K562 (cell line): Measurements from ENCODE around the gene CATSPER1. TPM values are rescaled to one million over a fixed set of nuclear protein-coding genes. Genes with fewer than 3 reads are reported as not detected.

ENCODE experiments used
- ATAC-seq: fragments of 200-7000 bp; cut with Tn5 transposase; 3 replicates; pipeline ENCODE4 v1.9.1; 2020; ENCODE audit warnings: moderate library complexity
- BruUV-seq: library from RNA; stranded (reverse); fragments of 400-500 nt; replicated peaks from 2 replicates; lab custom pipeline; 2021; lab: Mats Ljungman, UMichigan
- CTCF ChIA-PET: fragments of 300-600 bp; formaldehyde crosslinking; extraction: SDS; loops from one replicate; lab custom pipeline; 2021; ENCODE audit warnings: low intra/inter-chr PET ratio; lab: Yijun Ruan, JAX
- POLR2A ChIA-PET: fragments of 300-600, 350-650 bp; sonication (Branson Sonifier 250); formaldehyde crosslinking; extraction: SDS; loops from one replicate; lab custom pipeline; 2021; ENCODE audit warnings: antibody characterized with exemption, inconsistent platforms; lab: Yijun Ruan, JAX
- DNase-seq, 4 experiments: peaks; one replicate each; pipeline versions ENCODE4 v3.0.0 to v3.0.0-alpha.2; 2011 to 2018; ENCODE audit warnings: low spot score in 3 of 4, mixed read lengths in 3 of 4; ENCODE audit errors: extremely low read depth in 1 of 4
- FAIRE-seq: peaks from 2 replicates; lab custom pipeline; 2011; peaks lifted over from hg19 to GRCh38; lab: Jason Lieb, UNC
- H2AFZ ChIP-seq: 2 replicates; pipeline ENCODE4 v1.6.0; 2011; ENCODE audit warnings: low read depth, low read length, control low read depth, inconsistent platforms
- H3K27ac ChIP-seq: fragments of 200-600 bp; 3 replicates; pipeline ENCODE4 v1.8.0; 2011; ENCODE audit warnings: low read depth, mild to moderate bottlenecking, control low read depth, inconsistent platforms, low read length, moderate library complexity, mixed read lengths; ENCODE audit errors: extremely low read depth
- H3K27me3 ChIP-seq, 2 experiments: fragments of 300-600 bp in 1 of 2; 2 replicates in 1 of 2; 3 replicates in 1 of 2; pipeline versions ENCODE4 v1.6.0 to v1.8.0; 2011; ENCODE audit warnings: inconsistent platforms in 2 of 2, low read length in 2 of 2, mild to moderate bottlenecking in 1 of 2, mixed read lengths in 1 of 2, moderate library complexity in 1 of 2; ENCODE audit not compliant: control insufficient read depth in 2 of 2, insufficient read depth in 2 of 2
- H3K36me3 ChIP-seq: fragments of 300-600 bp; 3 replicates; pipeline ENCODE4 v1.8.0; 2011; ENCODE audit warnings: mild to moderate bottlenecking, low read length, inconsistent platforms; ENCODE audit not compliant: control insufficient read depth, insufficient read depth
- H3K4me1 ChIP-seq, 2 experiments: fragments of 200-600 bp in 1 of 2; replicated peaks in 1 of 2; 2 replicates in 1 of 2; 3 replicates in 1 of 2; pipeline versions ENCODE4 v1.5.1 to v1.8.0; 2011; ENCODE audit warnings: inconsistent platforms in 2 of 2, low read length in 2 of 2, mild to moderate bottlenecking in 1 of 2, mixed read lengths in 1 of 2, moderate library complexity in 1 of 2; ENCODE audit not compliant: control insufficient read depth in 2 of 2, insufficient read depth in 2 of 2
- H3K4me2 ChIP-seq: 2 replicates; pipeline ENCODE4 v1.6.1; 2011; ENCODE audit warnings: low read length, control low read depth, inconsistent platforms, mixed read lengths; ENCODE audit not compliant: insufficient read depth
- H3K4me3 ChIP-seq: fragments of 200-600 bp; sonication (generic), shearing (Covaris generic); 2 replicates; pipeline ENCODE4 v1.5.1; 2016; ENCODE audit warnings: control low read depth, inconsistent platforms
- H3K79me2 ChIP-seq: fragments of 200-600 bp; 3 replicates; pipeline ENCODE4 v1.8.0; 2011; ENCODE audit warnings: low read length, inconsistent platforms; ENCODE audit not compliant: control insufficient read depth, insufficient read depth
- H3K9ac ChIP-seq, 2 experiments: 2 replicates each; pipeline versions ENCODE4 v1.6.0 to v1.6.1; 2011; ENCODE audit warnings: low read depth in 2 of 2, low read length in 2 of 2, control low read depth in 1 of 2, inconsistent platforms in 1 of 2, mild to moderate bottlenecking in 1 of 2, mixed read lengths in 1 of 2; ENCODE audit not compliant: insufficient read depth in 1 of 2
- H3K9me1 ChIP-seq: one replicate; pipeline ENCODE4 v1.6.0; 2011; ENCODE audit warnings: inconsistent platforms, mild to moderate bottlenecking, low read length, moderate library complexity; ENCODE audit not compliant: control insufficient read depth, insufficient read depth
- H3K9me3 ChIP-seq: replicated peaks from 2 replicates; pipeline ENCODE4 v1.5.1; 2011; ENCODE audit warnings: low read depth, low read length, inconsistent platforms; ENCODE audit not compliant: control insufficient read depth, insufficient read depth
- H4K20me1 ChIP-seq: replicated peaks from 2 replicates; pipeline ENCODE4 v1.6.1; 2011; ENCODE audit warnings: low read length, inconsistent platforms, mixed read lengths; ENCODE audit not compliant: control insufficient read depth, insufficient read depth
- FOXJ3 ChIP-seq: sonication (generic); formaldehyde crosslinking; IDR thresholded peaks from 2 replicates; pipeline ENCODE4 v1.4.0; 2020; ENCODE audit warnings: mild to moderate bottlenecking, missing genetic modification reagents
- KDM2B ChIP-seq: fragments of 250-450 bp; sonication (Bioruptor Pico); IDR thresholded peaks from 2 replicates; pipeline ENCODE4 v1.8.0; 2021; ENCODE audit warnings: mild to moderate bottlenecking, moderate library complexity
- NFRKB ChIP-seq: fragments of 450-650 bp; IDR thresholded peaks from 2 replicates; pipeline ENCODE4 v1.6.1; 2016; ENCODE audit warnings: low read depth
- ZC3H8 ChIP-seq: fragments of 450-650 bp; IDR thresholded peaks from 2 replicates; pipeline ENCODE4 v1.6.1; 2017
- ZKSCAN1 ChIP-seq: fragments of 150-350 bp; IDR thresholded peaks from 2 replicates; pipeline ENCODE4 v1.6.1; 2016; ENCODE audit warnings: low read depth, low read length
- ZNF77 ChIP-seq: fragments of 250-450 bp; sonication (Bioruptor Pico); IDR thresholded peaks from 2 replicates; pipeline ENCODE4 v1.5.0; 2020
- WGBS: fragments of 100-300 bp; shearing (Covaris generic); methylation state at CpG from one replicate; pipeline ENCODE4 v1.1.6; 2016; ENCODE audit warnings: low coverage, mixed read lengths; ENCODE audit not compliant: insufficient coverage; ENCODE audit errors: missing lambda C conversion rate; 5-methylcytosine and 5-hydroxymethylcytosine counted together
- in situ Hi-C: fragments of 300-500 bp; cut with MboI; formaldehyde crosslinking; loops from 4 replicates; pipeline ENCODE4 v1.15.0; 2018; ENCODE audit warnings: inconsistent platforms, mixed read lengths
- intact Hi-C: fragments of 100-400 bp; cut with micrococcal nuclease; formaldehyde crosslinking; loops from 2 replicates; pipeline ENCODE4 v1.14.2; 2022
- polyA plus RNA-seq, 8 experiments: library from polyadenylated mRNA; depleted of rRNA in 4 of 8; stranded (reverse) in 5 of 8; unstranded in 3 of 8; fragments of >200 nt; fragmentation: Nextera tagmentation in 2 of 8; fragmentation: Illumina TruSeq in 1 of 8; extraction: Ambion mirVana in 2 of 8; extraction: Trizol in 1 of 8; gene quantifications; 2 replicates each; pipeline versions ENCODE4 v1.2.1 to v1.2.3, GENCODE V29; 2011 to 2014; ENCODE audit warnings: inconsistent platforms in 1 of 8, missing spikeins in 1 of 8
- total RNA-seq, 7 experiments: library from RNA; depleted of rRNA in 6 of 7; stranded (reverse); fragments of >200 nt in 6 of 7; fragmentation: Illumina TruSeq in 2 of 7; extraction: Trizol in 2 of 7; gene quantifications; 2 replicates each; pipeline versions ENCODE4 v1.2.1 to v1.2.3, GENCODE V29; 2011 to 2021; ENCODE audit warnings: low replicate concordance in 1 of 7
- TF ChIP-seq, protein P1 (sequence below): sonication (generic); formaldehyde crosslinking; IDR thresholded peaks from 2 replicates; pipeline ENCODE4 v1.8.1; 2023; ENCODE audit warnings: mild to moderate bottlenecking, missing genetic modification reagents, moderate library complexity
- TF ChIP-seq, protein P2 (sequence below): fragments of 250-450 bp; sonication (Bioruptor Pico); IDR thresholded peaks from 2 replicates; pipeline ENCODE4 v1.5.0; 2021
- TF ChIP-seq, protein P3 (sequence below): fragments of 250-450 bp; sonication (Bioruptor Pico); IDR thresholded peaks from 2 replicates; pipeline ENCODE4 v1.5.0; 2021
- TF ChIP-seq, protein P4 (sequence below), 3 experiments: IDR thresholded peaks in 2 of 3; conservative IDR thresholded peaks in 1 of 3; 2 replicates each; pipeline ENCODE4 v1.5.1; 2011 to 2012; ENCODE audit warnings: low read length in 3 of 3, mild to moderate bottlenecking in 3 of 3, control low read depth in 2 of 3, improper control_type of control experiment in 1 of 3, inconsistent platforms in 1 of 3, low read depth in 1 of 3, mixed read lengths in 1 of 3, moderate library complexity in 1 of 3; ENCODE audit not compliant: insufficient read depth in 2 of 3
- TF ChIP-seq, protein P5 (sequence below): fragments of 450-650 bp; formaldehyde crosslinking; IDR thresholded peaks from 2 replicates; pipeline ENCODE4 v1.4.0; 2020; ENCODE audit warnings: mild to moderate bottlenecking, moderate library complexity

Gene CATSPER1
- total and polyA plus RNA-seq, 9 of the 15 experiments (the other 6 are each of a cell fraction or from before 2014, with no cell fraction given): 0.21 to 3.3 (median 0.76) TPM

DNA sequence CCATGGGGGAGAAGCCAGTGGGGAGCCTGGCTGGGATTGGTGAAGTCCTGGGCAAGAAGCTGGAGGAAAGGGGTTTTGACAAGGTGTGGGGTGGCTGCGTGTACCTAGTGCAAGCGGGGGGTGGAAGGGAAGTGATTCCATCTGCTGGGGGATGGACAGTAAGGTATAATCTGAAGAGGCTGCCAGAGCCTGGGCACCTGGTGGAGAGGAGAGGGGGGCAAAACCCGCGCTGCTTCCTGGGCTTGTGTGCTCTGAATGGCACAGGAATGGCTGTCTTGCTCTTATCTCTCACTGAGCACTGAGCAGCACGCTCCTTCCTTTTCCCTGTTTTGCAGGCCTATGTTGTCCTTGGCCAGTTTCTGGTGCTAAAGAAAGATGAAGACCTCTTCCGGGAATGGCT is 23.0 kb downstream of the CATSPER1 start (continued):
- TF ChIP-seq, protein P1, sequence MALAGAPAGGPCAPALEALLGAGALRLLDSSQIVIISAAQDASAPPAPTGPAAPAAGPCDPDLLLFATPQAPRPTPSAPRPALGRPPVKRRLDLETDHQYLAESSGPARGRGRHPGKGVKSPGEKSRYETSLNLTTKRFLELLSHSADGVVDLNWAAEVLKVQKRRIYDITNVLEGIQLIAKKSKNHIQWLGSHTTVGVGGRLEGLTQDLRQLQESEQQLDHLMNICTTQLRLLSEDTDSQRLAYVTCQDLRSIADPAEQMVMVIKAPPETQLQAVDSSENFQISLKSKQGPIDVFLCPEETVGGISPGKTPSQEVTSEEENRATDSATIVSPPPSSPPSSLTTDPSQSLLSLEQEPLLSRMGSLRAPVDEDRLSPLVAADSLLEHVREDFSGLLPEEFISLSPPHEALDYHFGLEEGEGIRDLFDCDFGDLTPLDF: no peak
- TF ChIP-seq, protein P2, sequence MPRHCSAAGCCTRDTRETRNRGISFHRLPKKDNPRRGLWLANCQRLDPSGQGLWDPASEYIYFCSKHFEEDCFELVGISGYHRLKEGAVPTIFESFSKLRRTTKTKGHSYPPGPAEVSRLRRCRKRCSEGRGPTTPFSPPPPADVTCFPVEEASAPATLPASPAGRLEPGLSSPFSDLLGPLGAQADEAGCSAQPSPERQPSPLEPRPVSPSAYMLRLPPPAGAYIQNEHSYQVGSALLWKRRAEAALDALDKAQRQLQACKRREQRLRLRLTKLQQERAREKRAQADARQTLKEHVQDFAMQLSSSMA: no peak
- TF ChIP-seq, all 486 proteins: peak for 0

DNA sequence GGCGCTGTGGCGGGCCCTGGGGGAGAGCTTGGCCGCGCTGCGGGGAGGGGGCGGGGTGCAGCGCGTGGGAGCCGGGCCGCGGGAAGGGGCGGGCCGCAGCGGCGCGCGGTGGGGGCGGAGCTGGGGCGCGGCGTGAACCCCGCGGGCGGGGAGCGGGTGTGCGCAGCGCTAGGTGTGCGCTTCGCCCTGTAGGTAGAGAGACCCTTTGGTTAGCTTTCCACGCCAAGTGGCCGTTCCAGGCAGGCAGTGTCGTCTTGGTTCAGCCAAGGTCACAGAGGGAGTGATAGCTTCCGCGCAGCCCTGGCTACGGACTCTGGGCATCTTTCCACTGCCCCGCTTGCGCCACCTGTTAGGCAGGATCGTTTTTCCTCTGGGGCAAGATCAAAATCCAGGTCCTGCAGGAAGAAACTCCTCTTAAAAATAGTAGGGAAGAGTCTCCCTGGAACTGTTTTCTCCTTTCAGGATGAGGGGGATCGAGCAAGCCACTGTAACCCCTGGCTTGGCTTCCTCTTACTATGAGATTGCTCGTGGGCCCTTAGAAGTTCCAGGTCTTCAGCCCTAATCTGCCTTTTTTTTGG is 23.5 kb downstream of the CATSPER1 start:
- CTCF ChIA-PET: interaction anchor here (0.7 kb wide), 1 partner anchor 464 kb away, joined by 3 read pairs; no protein-coding TSS in a partner anchor
- Histone ChIP-seq H2AFZ (peak overlapping the region; percentile 99), H3K9me3 (no peaks in the 10 kb centered on the region), H3K27me3 (no peaks in the 10 kb centered on the region), H3K79me2 (peaks cover 47% of the 10 kb centered on the region), H3K4me3 (peak overlapping the region; percentile 95), H3K4me2 (peak overlapping the region; percentile 100), H3K36me3 (peaks cover 56% of the 10 kb centered on the region), H3K27ac (peak overlapping the region; percentile 99), H3K9me1 (no peaks in the 10 kb centered on the region), H3K9ac (peak overlapping the region; percentile 98), H3K4me1 (peaks cover 26 to 28% of the 10 kb centered on the region in 2 experiments; a peak in 4 of 5 replicates), H4K20me1 (peaks cover 3% of the 10 kb centered on the region; the same call in 1 of the 2 replicates)
- POLR2A ChIA-PET: interaction anchor here (0.6 to 1.5 kb wide), 10 partner anchors 11 to 291 kb away, joined by 3 to 9 read pairs (median 3); partner anchors contain the start of genes CCDC85B and KAT5
- DNase-seq (peak in 3 of 4 experiments; percentile 84 to 93 (median 93)), ATAC-seq (peak; percentile 82), FAIRE-seq (no peak)
- intact Hi-C loops: loop anchor here (2.0 to 5.0 kb wide), 2 partner anchors 42 to 65 kb away; partner anchors contain the start of gene SART1
- 0% methylated on average over 11 of the region's 40 CpGs for WGBS
- in situ Hi-C loops: no loop called here
- BruUV-seq: no TSS peak
- TF ChIP-seq, protein P3, sequence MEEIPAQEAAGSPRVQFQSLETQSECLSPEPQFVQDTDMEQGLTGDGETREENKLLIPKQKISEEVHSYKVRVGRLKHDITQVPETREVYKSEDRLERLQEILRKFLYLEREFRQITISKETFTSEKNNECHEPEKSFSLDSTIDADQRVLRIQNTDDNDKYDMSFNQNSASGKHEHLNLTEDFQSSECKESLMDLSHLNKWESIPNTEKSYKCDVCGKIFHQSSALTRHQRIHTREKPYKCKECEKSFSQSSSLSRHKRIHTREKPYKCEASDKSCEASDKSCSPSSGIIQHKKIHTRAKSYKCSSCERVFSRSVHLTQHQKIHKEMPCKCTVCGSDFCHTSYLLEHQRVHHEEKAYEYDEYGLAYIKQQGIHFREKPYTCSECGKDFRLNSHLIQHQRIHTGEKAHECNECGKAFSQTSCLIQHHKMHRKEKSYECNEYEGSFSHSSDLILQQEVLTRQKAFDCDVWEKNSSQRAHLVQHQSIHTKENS (CRISPR knock-in tag): no peak
- TF ChIP-seq ZC3H8 (no peak), NFRKB (no peak), ZNF77 (CRISPR knock-in tag) (no peak), KDM2B (CRISPR knock-in tag) (no peak), FOXJ3 (CRISPR knock-in tag) (no peak), ZKSCAN1 (no peak)
- TF ChIP-seq, protein P4, sequence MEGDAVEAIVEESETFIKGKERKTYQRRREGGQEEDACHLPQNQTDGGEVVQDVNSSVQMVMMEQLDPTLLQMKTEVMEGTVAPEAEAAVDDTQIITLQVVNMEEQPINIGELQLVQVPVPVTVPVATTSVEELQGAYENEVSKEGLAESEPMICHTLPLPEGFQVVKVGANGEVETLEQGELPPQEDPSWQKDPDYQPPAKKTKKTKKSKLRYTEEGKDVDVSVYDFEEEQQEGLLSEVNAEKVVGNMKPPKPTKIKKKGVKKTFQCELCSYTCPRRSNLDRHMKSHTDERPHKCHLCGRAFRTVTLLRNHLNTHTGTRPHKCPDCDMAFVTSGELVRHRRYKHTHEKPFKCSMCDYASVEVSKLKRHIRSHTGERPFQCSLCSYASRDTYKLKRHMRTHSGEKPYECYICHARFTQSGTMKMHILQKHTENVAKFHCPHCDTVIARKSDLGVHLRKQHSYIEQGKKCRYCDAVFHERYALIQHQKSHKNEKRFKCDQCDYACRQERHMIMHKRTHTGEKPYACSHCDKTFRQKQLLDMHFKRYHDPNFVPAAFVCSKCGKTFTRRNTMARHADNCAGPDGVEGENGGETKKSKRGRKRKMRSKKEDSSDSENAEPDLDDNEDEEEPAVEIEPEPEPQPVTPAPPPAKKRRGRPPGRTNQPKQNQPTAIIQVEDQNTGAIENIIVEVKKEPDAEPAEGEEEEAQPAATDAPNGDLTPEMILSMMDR (IDR thresholded peaks at IDR 0.05 in 2 of 3, conservative IDR thresholded peaks at IDR 0.05 in 1 of 3; ENCODE audit: insufficient read depth in 2 of 3, low read depth in 1 of 3, low read length in 3 of 3): peak in 1 of 3 experiments; percentile 17; a peak in 1 of 6 replicates
- TF ChIP-seq, protein P5, sequence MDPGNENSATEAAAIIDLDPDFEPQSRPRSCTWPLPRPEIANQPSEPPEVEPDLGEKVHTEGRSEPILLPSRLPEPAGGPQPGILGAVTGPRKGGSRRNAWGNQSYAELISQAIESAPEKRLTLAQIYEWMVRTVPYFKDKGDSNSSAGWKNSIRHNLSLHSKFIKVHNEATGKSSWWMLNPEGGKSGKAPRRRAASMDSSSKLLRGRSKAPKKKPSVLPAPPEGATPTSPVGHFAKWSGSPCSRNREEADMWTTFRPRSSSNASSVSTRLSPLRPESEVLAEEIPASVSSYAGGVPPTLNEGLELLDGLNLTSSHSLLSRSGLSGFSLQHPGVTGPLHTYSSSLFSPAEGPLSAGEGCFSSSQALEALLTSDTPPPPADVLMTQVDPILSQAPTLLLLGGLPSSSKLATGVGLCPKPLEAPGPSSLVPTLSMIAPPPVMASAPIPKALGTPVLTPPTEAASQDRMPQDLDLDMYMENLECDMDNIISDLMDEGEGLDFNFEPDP (CRISPR knock-in tag): 0 out of 2 replicates have a peak, but pooled peaks have one; percentile 17
